Measurements from ENCODE around the gene LITAF.
"Not testable (repeated sequence)": the region's sequence is repeated elsewhere in the genome, so short reads cannot be mapped to it uniquely, and the experiment has no call there.

LITAF gene

GRCh38 chr16:11620243-11621003, 33.7 kb upstream of the LITAF start:
- DNase-seq (ENCODE audit: low spot score) = no peak

GRCh38 chr16:11619327-11619851, 32.7 kb upstream of the LITAF start:
- peak; percentile 47 for DNase-seq (ENCODE audit: low spot score)

- no peak for DNase-seq (ENCODE audit: low spot score)
These were observed 31.5 kb upstream of the LITAF start for GRCh38 chr16:11618107-11618717.

- no peak for DNase-seq (ENCODE audit: low spot score)
These were observed 29.2 kb upstream of the LITAF start for GRCh38 chr16:11615748-11616447.

GRCh38 chr16:11614587-11615175, 28.0 kb upstream of the LITAF start:
- DNase-seq (ENCODE audit: low spot score) = no peak

- peak; percentile 32 for DNase-seq (ENCODE audit: low spot score)
These were observed 26.9 kb upstream of the LITAF start for GRCh38 chr16:11613381-11614303.

GRCh38 chr16:11612665-11613025, 25.9 kb upstream of the LITAF start:
- no peak for DNase-seq (ENCODE audit: low spot score)

GRCh38 chr16:11611871-11612664, 25.3 kb upstream of the LITAF start:
- no peak for DNase-seq (ENCODE audit: low spot score)

- DNase-seq (ENCODE audit: low spot score) = no peak
These were observed 23.9 kb upstream of the LITAF start for GRCh38 chr16:11610580-11610979.

- DNase-seq (ENCODE audit: low spot score) = no peak
These were observed 23.4 kb upstream of the LITAF start for GRCh38 chr16:11610121-11610505.

GRCh38 chr16:11609474-11610120, 22.9 kb upstream of the LITAF start:
- DNase-seq (ENCODE audit: low spot score) = no peak

GRCh38 chr16:11605891-11606290, 19.2 kb upstream of the LITAF start:
- DNase-seq (ENCODE audit: low spot score) = no peak

- DNase-seq (ENCODE audit: low spot score) = no peak
These were observed 18.8 kb upstream of the LITAF start for GRCh38 chr16:11605564-11605886.

GRCh38 chr16:11604783-11605563, 18.3 kb upstream of the LITAF start:
- no peak for DNase-seq (ENCODE audit: low spot score)

- not testable (repeated sequence) for DNase-seq (ENCODE audit: low spot score)
These were observed 17.6 kb upstream of the LITAF start for GRCh38 chr16:11604296-11604695.

GRCh38 chr16:11603331-11603750, 16.6 kb upstream of the LITAF start:
- no peak for DNase-seq (ENCODE audit: low spot score)

- no peak for DNase-seq (ENCODE audit: low spot score)
These were observed 15.6 kb upstream of the LITAF start for GRCh38 chr16:11602321-11602720.

GRCh38 chr16:11601911-11602310, 15.2 kb upstream of the LITAF start:
- DNase-seq (ENCODE audit: low spot score) = no peak

- no peak for DNase-seq (ENCODE audit: low spot score)
These were observed 14.7 kb upstream of the LITAF start for GRCh38 chr16:11601425-11601824.

- DNase-seq (ENCODE audit: low spot score) = no peak
These were observed 12.9 kb upstream of the LITAF start for GRCh38 chr16:11599579-11599978.
